SJSA1 (cell line): ENCODE measurements around the gene TBC1D16. TPM values are rescaled to one million over a fixed set of nuclear protein-coding genes. Genes with fewer than 3 reads are reported as not detected.

Source experiments
- DNase-seq, 2 experiments: peaks; one replicate each; pipeline ENCODE4 v3.0.0-alpha.2; 2015 to 2020; ENCODE audit warnings: low spot score in 2 of 2, low read depth in 1 of 2
- H3K27ac ChIP-seq: fragments of 250-450 bp; sonication (Bioruptor Pico); 2 replicates; pipeline ENCODE4 v1.5.1; 2020; ENCODE audit warnings: mild to moderate bottlenecking, moderate library complexity
- H3K27me3 ChIP-seq: fragments of 250-450 bp; sonication (Bioruptor Pico); replicated peaks from 2 replicates; pipeline ENCODE4 v1.5.1; 2020; ENCODE audit warnings: mild to moderate bottlenecking, moderate library complexity
- H3K36me3 ChIP-seq: fragments of 250-450 bp; sonication (Bioruptor Pico); 2 replicates; pipeline ENCODE4 v1.5.1; 2020; ENCODE audit warnings: mild to moderate bottlenecking
- H3K4me1 ChIP-seq: fragments of 250-450 bp; sonication (Bioruptor Pico); replicated peaks from 2 replicates; pipeline ENCODE4 v1.6.1; 2021; ENCODE audit warnings: mild to moderate bottlenecking
- H3K4me3 ChIP-seq: fragments of 250-450 bp; sonication (Bioruptor Pico); 2 replicates; pipeline ENCODE4 v1.5.1; 2020; ENCODE audit warnings: mild to moderate bottlenecking
- H3K9me3 ChIP-seq: fragments of 250-450 bp; sonication (Bioruptor Pico); replicated peaks from 2 replicates; pipeline ENCODE4 v1.5.1; 2020; ENCODE audit warnings: mild to moderate bottlenecking
- total RNA-seq: library from RNA; depleted of rRNA; stranded (reverse); fragments of >200 nt; shearing (Covaris generic); gene quantifications from 2 replicates; pipeline ENCODE4 v1.2.3, GENCODE V29; 2014; rRNA removed

Gene TBC1D16, protein sequence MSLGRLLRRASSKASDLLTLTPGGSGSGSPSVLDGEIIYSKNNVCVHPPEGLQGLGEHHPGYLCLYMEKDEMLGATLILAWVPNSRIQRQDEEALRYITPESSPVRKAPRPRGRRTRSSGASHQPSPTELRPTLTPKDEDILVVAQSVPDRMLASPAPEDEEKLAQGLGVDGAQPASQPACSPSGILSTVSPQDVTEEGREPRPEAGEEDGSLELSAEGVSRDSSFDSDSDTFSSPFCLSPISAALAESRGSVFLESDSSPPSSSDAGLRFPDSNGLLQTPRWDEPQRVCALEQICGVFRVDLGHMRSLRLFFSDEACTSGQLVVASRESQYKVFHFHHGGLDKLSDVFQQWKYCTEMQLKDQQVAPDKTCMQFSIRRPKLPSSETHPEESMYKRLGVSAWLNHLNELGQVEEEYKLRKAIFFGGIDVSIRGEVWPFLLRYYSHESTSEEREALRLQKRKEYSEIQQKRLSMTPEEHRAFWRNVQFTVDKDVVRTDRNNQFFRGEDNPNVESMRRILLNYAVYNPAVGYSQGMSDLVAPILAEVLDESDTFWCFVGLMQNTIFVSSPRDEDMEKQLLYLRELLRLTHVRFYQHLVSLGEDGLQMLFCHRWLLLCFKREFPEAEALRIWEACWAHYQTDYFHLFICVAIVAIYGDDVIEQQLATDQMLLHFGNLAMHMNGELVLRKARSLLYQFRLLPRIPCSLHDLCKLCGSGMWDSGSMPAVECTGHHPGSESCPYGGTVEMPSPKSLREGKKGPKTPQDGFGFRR
- 39.5 and 42.0 TPM in 2 replicates for total RNA-seq

DNA sequence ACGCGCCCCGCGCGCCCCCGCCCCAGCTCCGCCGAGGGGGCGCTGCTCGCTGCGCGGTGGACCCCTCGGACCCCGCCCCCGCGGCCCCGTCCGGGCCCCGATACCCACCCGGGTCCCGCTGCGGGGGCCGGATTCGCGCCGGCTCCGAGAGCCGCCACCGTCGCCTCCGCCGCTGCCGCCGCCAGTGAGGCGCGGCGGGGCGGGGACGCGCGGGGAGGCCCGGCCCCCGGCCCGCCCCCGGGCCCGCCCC, at the start of gene TBC1D16:
Gene TBC1D16 (minus strand): TSS at position 186 of the 250 bp plus-strand sequence. CDS start 22,325 bp downstream, outside the sequence.
- no peaks in the 10 kb centered on the region; the same call in 1 of the 2 replicates for H3K27me3 ChIP-seq
- H3K27ac ChIP-seq, result peak within 1 kb of the TSS; percentile 89
- H3K36me3 ChIP-seq, result 0 out of 2 replicates have a peak, but pooled peaks cover 3% of the 10 kb centered on the region
- H3K4me1 ChIP-seq, result peaks cover 20% of the 10 kb centered on the region
- peak within 1 kb of the TSS; percentile 67 for H3K4me3 ChIP-seq
- no peak for DNase-seq
- H3K9me3 ChIP-seq, result no peaks in the 10 kb centered on the region

DNA sequence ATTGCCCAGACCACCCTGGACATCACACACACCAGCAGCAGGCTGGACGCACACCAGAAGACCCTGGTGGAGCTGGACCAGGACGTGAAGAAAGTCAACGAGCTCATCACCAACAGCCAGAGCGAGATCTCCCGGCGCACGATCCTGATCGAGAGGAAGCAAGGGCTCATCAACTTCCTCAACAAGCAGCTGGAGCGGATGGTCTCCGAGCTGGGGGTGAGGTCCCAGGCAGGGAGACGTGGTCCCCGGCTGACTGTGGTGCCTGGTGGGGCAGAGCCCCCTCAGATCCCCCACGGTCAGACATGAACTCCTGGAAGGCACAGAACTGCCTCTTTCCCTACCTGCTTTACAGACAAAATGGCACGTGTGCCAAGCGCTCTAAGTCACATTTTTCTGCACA, 49.1 kb upstream of the TBC1D16 start:
- no peak overlapping the region for H3K4me3 ChIP-seq
- H3K9me3 ChIP-seq, result no peaks in the 10 kb centered on the region
- DNase-seq, result no peak
- H3K27me3 ChIP-seq, result peaks cover 22% of the 10 kb centered on the region
- H3K27ac ChIP-seq, result no peak overlapping the region
- no peaks in the 10 kb centered on the region for H3K36me3 ChIP-seq
- H3K4me1 ChIP-seq, result peaks cover 8% of the 10 kb centered on the region

DNA sequence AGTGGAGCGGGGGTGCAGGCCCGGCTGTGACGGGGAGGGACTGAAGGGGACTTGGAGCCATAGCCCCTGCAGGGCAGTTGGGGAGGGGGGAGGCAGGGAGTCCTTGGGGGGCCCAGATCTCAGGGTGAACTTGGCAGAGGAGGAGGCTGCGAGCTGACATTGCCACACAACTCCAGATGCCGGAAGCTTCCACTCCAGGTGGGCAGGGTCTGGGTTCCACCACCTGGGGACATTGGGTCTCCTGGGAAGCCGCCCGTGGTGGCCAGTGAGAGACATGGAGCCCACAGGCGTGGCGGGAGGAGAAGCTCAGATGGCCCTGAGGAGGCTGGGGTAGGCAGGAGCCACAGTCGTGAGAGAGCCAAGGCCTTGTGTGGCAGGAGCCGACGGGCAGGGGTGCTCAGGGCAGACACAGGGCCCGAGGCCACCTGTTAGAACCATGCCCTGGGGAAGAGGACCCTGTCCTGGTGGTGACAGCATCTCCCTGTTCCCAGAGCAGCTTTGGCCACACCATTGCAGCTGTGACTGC, 47.5 kb upstream of the TBC1D16 start:
- DNase-seq, result no peak
- H3K9me3 ChIP-seq, result no peaks in the 10 kb centered on the region
- peaks cover 14% of the 10 kb centered on the region; the same call in 1 of the 2 replicates for H3K27me3 ChIP-seq
- no peaks in the 10 kb centered on the region for H3K36me3 ChIP-seq
- H3K27ac ChIP-seq, result no peak overlapping the region
- no peak overlapping the region for H3K4me3 ChIP-seq
- H3K4me1 ChIP-seq, result peaks cover 8% of the 10 kb centered on the region

DNA sequence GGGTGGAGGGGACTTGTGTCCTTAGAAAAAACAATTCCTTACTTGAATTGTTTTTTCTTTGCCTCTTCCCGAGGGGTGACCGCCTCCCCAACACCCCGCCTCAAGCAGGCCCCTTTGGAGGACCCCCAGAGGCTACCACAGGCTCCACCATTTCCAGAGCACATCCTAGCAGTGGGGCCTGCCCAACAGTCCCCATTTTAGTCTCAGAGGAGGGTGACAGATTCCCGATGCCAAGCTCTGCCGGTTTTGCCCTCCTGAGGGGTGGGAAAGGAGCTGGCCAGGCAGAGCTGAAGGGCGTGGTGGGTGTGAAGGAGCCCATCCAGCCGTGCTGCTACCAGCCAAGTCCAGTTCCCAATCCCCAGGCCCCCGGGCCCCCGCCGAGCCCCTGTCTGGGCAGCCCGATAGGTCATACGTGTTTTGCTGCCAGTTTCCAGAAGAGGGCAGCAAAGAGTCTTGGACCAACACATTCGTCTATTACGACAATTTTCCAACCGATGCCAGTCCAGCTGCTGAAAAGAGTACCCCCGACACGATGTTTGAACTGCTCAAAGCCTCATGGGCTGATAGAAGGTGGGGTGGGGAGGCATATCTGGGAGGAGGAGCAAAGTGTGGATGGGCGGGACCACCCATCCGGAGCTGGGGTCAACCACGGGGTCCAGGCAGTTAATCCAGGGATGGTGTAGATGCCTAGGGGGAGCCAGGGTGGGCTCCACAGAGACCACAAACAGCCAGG, 46.9 kb upstream of the TBC1D16 start:
- Histone ChIP-seq H3K9me3 (no peaks in the 10 kb centered on the region), H3K4me1 (peaks cover 8% of the 10 kb centered on the region), H3K4me3 (no peak overlapping the region), H3K36me3 (no peaks in the 10 kb centered on the region), H3K27ac (no peak overlapping the region), H3K27me3 (0 out of 2 replicates have a peak, but pooled peaks cover 9% of the 10 kb centered on the region)
- peak; percentile 48 to 79 for DNase-seq

DNA sequence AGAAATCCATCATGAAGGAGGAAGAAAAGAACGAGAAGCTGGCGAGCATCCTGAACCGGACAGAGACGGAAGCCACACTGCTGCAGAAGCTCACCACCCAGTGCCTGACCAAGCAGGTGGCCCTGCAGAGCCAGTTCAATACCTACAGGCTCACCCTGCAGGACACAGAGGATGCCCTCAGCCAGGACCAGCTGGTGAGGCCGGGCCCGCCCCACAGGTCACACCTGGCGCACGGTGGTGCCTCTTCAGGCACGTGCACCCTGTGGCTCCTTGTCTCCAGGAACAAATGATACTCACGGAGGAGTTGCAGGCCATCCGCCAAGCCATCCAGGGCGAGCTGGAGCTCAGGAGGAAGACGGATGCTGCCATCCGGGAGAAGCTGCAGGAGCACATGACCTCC, 45.9 kb upstream of the TBC1D16 start:
- Histone ChIP-seq H3K36me3 (no peaks in the 10 kb centered on the region), H3K4me1 (peaks cover 8% of the 10 kb centered on the region), H3K27ac (no peak overlapping the region), H3K9me3 (no peaks in the 10 kb centered on the region), H3K4me3 (no peak overlapping the region), H3K27me3 (0 out of 2 replicates have a peak, but pooled peaks cover 3% of the 10 kb centered on the region)
- no peak for DNase-seq

DNA sequence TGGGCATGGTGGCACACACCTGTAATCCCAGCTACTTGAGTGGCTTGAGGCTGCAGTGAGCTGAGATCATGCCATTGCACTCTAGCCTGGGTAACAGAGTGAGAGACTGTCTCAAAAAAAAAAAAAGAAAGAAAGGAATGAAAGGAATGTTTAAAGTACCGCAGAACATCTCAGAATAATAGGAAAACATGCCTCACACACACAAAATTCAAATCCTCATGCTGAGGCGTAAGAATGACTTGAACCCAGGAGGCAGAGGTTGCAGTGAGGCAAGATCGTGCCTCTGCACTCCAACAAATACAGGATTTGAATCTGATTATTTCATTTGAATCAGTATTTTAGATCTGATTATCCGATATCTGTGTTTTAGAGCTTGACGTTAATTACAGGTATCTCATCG, 44.4 kb upstream of the TBC1D16 start:
- Histone ChIP-seq H3K4me1 (peaks cover 8% of the 10 kb centered on the region), H3K4me3 (no peak overlapping the region), H3K27ac (no peak overlapping the region), H3K9me3 (no peaks in the 10 kb centered on the region), H3K27me3 (no peaks in the 10 kb centered on the region), H3K36me3 (no peaks in the 10 kb centered on the region)
- peak in 1 of 2 experiments; percentile 52 for DNase-seq

DNA sequence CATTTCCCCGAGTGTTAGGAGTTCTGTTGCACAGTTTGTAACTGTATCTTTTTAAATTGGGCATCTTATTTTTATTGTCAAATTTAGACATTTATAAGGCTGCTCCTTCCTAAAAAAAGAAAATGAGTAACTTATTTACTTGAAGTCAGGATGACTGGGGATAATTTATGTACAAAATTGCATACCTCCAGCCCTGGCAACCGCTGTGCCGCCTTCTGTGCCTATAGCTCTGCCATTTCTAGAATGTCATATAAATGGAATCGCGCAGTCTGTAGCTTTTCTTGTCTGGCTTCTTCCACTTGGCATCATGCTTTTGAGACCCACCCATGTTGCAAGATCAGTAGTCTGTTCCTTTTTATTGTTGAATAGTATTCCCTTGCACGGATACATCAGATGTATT, 36.7 kb upstream of the TBC1D16 start:
- Histone ChIP-seq H3K4me1 (peaks cover 28% of the 10 kb centered on the region), H3K4me3 (no peak overlapping the region), H3K27ac (no peak overlapping the region), H3K9me3 (no peaks in the 10 kb centered on the region), H3K36me3 (no peaks in the 10 kb centered on the region), H3K27me3 (no peaks in the 10 kb centered on the region)
- DNase-seq, result no peak

DNA sequence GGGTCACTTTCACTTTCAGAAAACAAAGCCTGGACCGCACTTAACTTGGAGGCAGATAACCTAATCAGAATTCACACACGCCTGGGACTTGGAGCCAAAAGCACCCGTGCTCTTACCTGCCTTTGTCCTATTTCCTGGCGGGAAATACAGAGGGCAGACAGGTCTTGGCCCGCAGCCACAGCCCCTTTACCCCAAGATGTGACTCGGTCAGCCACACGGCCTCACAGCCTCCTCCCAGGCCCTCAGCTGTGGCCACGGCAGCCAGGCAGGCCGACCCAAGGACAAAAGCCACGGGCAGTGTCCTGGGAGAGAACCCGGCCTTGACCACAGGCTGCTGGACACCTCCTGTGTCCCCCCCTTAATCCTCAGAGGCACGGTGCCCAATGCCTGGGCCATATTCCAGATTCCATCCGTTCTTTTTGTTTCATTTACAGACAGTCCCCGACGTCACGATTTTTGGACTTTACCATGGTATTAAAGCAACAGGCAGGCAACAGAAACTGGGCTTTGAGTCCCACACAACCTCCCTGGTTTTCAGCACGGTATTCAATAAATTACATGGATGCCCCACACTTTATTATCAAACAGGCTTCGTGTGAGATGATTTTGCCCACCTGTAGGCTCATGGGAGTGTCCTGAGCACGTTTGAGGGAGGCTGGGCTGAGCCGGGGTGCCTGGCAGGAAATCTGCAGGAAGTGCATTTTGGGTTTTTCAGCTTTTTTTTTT, 35.6 kb upstream of the TBC1D16 start:
- no peaks in the 10 kb centered on the region for H3K36me3 ChIP-seq
- peak overlapping the region; percentile 50 for H3K27ac ChIP-seq
- no peaks in the 10 kb centered on the region for H3K27me3 ChIP-seq
- DNase-seq, result peak; percentile 59 to 67
- peak overlapping the region; percentile 30 for H3K4me3 ChIP-seq
- no peaks in the 10 kb centered on the region for H3K9me3 ChIP-seq
- peaks cover 28% of the 10 kb centered on the region for H3K4me1 ChIP-seq

DNA sequence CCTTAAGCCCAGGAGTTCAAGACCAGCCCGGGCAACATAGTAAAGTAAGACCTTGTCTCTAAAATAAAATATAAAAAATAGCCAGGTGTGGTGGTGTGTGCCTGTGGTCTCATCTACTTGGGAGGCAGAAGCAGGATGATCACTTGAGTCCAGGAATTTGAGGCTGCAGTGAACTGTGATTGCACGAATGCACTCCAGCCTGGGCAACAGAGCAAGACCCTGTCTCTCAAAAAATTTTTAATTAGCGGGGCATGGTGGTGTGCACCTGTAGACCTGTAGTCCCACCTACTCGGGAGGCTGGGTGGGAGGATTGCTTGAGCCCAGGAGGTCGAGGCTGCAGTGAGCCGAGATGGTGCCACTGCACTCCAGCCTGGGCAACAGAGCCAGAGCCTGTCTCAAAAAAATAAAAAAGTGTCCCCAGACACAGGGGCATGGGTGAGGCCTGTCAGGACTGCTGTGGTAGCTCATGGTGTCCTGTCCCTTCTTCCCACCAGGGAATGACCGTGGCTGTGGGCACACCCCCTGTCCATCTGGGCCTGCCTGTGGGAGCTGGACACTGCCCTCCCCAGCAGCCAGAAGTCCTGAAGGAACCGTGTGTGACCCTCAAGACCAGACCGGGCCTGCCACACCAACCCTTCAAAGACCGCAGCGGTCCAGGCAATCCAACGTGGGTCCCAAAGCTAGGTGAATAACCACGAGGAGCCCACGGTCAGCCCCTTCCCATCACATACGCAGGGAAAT, 34.9 kb upstream of the TBC1D16 start:
- H3K27me3 ChIP-seq, result no peaks in the 10 kb centered on the region
- no peaks in the 10 kb centered on the region for H3K9me3 ChIP-seq
- H3K27ac ChIP-seq, result peak overlapping the region; percentile 50
- no peaks in the 10 kb centered on the region for H3K36me3 ChIP-seq
- H3K4me1 ChIP-seq, result peaks cover 28% of the 10 kb centered on the region
- no peak for DNase-seq
- H3K4me3 ChIP-seq, result peak overlapping the region; percentile 30

DNA sequence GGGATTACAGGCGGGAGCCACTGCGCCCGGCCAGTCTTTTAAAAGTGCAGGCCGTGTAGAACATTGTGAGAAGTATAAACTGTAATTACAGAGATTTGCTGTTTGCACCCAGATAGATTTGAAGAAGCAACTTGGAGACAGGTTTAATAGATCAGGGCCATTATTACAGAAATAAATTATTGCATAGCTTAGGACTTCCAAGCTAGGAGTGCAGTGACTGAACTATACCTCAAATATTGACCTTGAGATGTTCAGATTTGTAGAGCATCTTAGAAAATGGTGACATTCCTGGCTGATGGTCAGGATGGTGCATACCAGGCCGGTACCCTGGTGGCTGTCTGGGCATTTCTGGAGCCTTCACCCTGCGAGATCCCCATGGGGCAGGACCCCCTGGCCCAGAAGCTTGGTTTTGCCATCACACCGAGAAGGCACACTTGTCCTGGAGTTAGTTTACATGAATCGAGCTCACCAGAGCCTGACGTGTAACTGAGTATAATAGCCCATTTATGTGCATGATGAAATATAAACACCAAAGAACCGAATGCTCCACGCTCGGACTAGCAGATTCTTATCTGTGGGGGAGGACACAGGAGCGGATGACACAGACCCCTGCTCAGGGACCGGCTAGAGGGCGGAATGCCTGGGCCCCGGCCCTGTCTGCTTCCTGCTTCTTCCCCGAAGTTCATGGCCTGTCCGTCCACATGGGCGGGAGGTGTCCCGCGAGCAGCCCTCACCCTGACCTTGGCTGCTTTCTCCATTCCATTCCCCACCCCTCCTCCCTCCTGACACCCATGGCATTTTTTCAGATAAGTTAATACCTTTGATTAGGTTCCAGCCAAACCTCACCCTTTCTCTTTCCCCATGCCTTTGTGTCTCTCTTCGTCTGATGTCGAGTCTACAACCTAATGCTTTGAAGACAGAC, 32.9 kb upstream of the TBC1D16 start:
- Histone ChIP-seq H3K27ac (peak overlapping the region; percentile 11; the same call in 1 of the 2 replicates), H3K4me1 (peaks cover 38% of the 10 kb centered on the region), H3K27me3 (no peaks in the 10 kb centered on the region), H3K36me3 (no peaks in the 10 kb centered on the region), H3K9me3 (no peaks in the 10 kb centered on the region), H3K4me3 (no peak overlapping the region)
- DNase-seq, result peak; percentile 68 to 77

DNA sequence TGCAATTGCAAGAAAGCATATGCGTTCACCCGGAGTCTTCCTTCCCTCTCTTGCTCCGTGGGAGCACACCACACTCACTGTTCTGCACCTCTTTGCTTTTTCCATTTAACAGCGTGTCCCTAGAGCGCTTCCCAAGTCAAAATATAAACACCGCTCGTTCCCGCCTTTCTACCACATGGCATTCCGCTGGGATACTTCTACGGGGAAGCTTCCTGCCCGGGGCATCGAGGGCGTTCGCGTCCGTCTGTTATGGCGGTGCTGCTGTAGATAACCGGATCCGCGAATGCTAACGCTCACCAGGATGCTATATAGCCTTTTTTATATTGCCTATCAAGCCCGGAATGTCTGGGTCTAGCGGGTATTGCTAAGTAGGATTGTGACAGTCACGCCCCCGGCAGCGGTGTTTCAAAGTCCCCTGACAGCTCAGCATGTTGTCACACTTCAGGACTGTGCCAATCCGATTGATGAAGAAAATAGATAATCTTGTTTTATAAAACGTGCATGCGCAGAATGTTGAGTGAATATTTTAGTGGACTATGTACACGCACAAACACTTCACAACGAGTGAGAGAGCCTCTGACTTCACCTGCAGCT, 31.8 kb upstream of the TBC1D16 start:
- DNase-seq, result no peak
- no peaks in the 10 kb centered on the region for H3K27me3 ChIP-seq

More for the DNA sequence above, 31.8 kb upstream of the TBC1D16 start:
- H3K36me3 ChIP-seq, result no peaks in the 10 kb centered on the region
- H3K9me3 ChIP-seq, result no peaks in the 10 kb centered on the region
- H3K27ac ChIP-seq, result no peak overlapping the region
- H3K4me1 ChIP-seq, result peaks cover 38% of the 10 kb centered on the region
- H3K4me3 ChIP-seq, result no peak overlapping the region
